Stimulated activated CD8-positive, alpha-beta memory T cell treated with anti-CD3 and anti-CD28 coated beads, Interleukin-15, amount 100 ng/mL, for 24 hours (primary cell): ENCODE results near the gene PREX1.

Source experiments
- DNase-seq: peaks from one replicate; pipeline ENCODE4 v3.0.0-alpha.2; 2020; ENCODE audit warnings: low read depth

PREX1 gene

GRCh38 chr20:48681873-48682426 lies 145.8 kb downstream of the PREX1 start:
- no peak for DNase-seq

GRCh38 chr20:48681201-48681872 lies 146.5 kb downstream of the PREX1 start:
- DNase-seq, result no peak

DNA sequence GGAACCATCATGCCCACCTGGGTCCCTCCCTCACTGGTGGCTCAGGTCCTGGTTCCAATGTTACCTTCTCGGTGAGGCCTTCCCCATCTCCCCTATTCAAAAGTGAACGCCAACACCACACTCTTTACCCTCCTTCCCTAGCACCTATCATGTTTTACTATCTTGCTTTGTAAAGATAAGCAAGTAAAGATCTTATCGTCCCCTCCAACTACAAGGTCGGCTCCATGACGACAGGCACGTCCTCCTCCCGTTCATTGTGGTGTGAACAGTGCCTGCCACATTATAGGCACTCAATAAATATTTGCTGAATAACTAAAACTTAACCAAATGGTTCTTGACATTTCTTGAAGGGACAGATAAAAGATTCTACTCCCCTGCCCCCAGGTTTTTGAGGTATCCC lies 147.1 kb downstream of the PREX1 start:
- no peak for DNase-seq

DNA sequence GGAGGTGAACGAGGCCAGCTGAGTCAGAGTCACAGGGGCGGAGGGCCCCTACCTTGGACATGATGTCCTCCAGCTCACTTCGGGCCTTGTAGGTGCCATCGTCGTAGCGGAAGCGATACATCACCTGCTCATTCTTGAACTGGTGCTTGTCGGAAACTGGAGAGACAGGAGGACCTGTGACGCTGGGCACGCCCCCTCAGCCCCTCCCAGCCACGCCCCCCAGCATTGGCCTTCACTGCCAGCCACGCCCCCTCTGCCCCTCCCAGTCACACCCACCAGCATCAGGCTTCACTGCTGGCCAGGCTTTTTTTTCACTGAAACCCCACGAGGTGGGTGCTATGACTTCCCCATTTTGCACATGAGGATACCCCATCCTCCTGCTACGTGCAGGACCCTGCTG lies 148.2 kb downstream of the PREX1 start:
- no peak for DNase-seq

DNA sequence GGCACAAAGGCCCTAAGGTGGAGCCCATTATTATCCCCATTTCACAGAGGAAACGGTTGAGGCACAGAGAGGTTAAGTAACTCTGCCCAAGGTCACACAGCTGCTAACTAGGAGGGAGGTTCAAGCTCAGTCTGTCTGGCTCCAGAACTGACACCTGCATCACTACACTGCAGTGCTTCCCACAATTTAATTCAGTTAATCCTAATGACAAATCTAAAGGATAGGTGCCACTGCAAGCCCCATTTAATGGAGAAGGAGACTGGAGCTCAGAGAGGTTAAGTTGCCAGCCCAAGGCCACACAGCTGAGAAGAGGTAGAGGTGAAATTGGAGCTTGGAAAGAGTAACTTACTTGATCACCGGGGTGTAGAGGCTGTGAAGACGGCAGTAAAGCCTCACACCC lies 148.8 kb downstream of the PREX1 start:
- no peak for DNase-seq

DNA sequence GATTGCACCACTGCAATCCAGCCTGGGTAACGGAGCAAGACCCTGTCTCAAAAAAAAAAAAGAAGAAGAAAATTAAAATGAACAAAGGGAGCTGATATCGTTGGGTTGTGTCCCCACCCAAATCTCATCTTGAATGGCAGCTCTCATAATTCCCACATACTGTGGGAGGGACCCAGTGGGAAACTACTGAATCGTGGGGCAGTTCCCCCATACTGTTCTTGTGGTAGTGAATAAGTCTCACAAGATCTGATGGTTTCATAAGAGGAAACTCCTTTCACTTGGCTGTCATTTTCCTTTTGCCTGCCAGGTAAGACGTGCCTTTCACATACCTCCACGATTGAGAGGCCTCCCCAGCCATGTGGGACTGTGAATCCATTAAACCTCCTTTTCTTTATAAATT lies 149.4 kb downstream of the PREX1 start:
- DNase-seq, result no peak

DNA sequence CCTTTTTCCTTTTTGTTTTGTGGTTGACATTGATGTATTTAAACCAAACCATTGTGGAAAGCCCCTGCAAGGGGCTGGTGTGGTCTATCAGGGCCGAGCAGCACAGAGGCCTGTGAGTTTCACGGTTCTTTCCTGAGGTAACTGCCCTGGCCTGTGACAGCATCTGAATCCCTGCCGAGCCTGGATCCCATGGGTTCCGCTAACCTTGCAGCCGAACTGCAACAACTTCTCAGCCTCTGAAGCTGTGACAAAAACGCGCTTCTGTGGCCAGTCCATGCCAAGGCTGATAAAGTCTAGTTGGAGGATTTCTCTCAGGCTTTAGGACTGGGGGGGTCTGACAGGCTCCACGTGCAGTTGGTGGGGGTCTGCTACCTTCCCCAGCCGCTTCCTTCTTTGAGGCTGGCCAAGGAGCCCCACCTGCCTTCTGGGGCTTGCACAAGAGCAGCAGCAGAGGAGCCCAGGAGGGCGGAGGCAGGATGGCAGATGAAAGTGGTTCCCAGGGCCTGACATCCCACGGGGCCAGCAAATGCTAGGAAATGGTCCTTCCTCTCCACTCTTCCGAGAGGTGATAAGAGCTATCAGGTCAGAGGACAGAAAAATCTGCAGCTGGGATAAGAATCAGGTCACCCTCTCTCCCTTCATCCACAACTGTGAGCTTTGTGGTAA lies 150.9 kb downstream of the PREX1 start:
- DNase-seq, result no peak

- DNase-seq, result no peak
Measured at GRCh38 chr20:48676125-48676524, 151.7 kb downstream of the PREX1 start.

DNA sequence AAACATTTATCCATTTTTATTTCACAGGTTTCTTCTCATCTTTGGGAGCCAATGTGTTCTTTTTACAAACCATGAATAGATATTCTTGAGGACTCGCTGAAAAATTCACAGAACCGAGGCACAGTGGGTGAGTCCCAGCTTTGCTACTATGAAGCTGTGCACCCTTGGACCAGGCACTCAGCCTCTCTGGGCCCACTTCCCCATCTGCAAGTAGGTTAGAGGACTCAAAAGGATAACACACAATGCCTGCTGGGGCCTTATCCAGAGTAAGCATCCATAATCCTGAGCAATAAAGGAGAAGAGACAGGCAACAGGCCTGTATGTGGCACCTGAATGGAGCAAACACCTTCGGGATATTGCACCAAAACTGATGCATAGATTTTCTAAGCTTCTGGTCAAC lies 153.3 kb downstream of the PREX1 start:
- no peak for DNase-seq

DNA sequence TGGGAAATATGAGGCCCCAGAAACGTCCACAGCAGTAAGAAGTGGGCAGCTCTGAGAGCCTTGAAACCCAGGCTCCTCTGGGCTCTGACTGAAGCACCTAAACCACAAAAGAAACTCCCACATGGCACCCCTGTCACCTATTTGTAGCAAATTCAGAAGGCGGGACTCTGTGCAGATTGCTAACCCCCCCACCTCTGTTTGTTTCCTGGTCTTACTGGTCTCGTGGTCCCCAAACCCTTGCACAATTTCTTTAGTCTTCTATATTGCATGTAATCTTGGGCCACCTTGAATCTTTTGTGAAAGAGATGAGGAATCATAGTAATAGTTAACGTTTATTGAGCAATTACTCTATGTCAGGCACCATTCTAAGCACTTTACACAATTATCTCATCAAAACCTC lies 154.3 kb downstream of the PREX1 start:
- no peak for DNase-seq

DNA sequence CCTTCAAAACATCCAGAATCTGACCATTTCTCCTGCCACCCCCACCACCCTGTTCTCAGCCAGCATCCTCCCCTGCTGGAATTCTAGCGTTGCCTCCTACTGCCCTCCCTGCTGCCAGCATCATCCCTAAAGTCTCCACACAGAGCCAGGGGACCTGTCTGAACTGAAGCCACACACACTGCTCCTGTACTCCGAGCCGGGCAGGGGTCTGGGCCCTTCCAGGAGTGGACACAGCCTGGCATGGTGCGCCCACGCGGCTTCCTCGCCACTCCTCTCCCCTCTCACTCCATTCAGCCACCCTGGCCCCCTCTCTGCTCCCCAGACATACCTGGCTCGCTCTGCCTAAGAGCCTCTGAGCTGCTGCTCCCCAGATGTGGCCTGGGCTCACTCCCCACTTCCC lies 155.5 kb downstream of the PREX1 start:
- DNase-seq, result no peak

DNA sequence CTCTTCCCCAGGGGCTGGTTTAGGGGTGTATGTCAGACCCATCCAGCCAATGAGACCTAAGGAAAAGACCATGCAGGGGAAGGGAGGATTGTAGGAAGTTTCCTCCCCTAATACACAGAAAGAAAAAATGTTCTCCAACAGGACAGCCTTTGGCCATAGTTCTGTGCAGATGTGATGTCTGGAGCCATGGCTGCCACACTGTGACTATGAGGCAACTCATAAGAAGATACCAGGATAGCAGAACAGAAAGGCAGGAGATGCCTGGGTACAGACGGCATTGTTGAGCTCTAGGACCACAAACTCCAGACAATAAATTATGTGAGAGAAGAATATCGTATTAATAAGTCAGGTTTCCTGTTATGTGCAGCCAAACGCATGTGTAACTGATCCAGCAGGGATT lies 156.7 kb downstream of the PREX1 start:
- DNase-seq, result no peak

GRCh38 chr20:48669946-48670605 lies 157.7 kb downstream of the PREX1 start:
- no peak for DNase-seq

DNA sequence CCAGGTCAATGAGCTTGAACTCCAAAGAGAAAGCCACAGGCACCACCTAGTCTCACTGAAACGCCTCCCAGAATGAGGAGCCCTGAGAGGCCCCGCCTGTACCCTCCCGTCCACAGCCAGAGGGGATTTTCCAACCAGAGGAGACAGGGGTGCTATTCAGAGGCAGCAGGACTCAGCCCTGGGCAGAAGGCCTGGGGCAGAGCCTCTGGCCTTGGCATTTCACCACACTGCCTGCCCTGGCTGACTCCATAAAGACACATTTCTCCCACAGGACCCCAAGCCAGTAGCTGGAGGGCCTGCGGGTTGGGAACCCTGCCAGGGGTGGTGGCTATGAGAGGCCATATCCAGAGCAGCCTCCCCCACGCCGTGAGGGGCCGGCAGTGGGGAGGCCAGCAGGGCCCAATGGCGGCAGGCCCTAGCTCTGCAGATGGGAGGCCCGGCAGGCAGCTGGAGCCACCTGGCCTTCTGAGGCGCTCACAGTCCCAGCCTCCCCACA lies 159.3 kb downstream of the PREX1 start:
- no peak for DNase-seq

GRCh38 chr20:48667889-48668413 lies 159.8 kb downstream of the PREX1 start:
- DNase-seq, result no peak

GRCh38 chr20:48667481-48667880 lies 160.3 kb downstream of the PREX1 start:
- no peak for DNase-seq

- no peak for DNase-seq
Measured at GRCh38 chr20:48665785-48666184, 162.0 kb downstream of the PREX1 start.

DNA sequence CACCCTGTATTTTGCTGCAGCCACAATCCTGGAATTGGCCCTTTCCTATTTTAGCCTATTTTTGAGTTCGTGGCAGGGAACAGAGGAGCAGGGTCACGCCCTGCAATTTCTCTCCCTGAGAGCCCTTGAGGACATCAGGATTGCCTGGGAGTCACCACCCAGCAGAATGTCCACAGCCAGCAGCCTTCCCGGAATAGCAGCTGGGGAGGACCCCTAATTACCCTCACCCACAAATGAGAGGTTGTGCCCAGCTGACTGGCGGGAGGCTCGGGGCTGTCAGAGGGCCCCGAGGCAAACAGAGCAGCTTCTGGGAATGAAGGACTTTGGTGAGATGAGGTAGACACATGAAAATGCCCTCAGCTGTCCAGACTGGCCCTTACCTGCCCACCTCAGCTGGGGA lies 165.1 kb downstream of the PREX1 start:
- no peak for DNase-seq

DNA sequence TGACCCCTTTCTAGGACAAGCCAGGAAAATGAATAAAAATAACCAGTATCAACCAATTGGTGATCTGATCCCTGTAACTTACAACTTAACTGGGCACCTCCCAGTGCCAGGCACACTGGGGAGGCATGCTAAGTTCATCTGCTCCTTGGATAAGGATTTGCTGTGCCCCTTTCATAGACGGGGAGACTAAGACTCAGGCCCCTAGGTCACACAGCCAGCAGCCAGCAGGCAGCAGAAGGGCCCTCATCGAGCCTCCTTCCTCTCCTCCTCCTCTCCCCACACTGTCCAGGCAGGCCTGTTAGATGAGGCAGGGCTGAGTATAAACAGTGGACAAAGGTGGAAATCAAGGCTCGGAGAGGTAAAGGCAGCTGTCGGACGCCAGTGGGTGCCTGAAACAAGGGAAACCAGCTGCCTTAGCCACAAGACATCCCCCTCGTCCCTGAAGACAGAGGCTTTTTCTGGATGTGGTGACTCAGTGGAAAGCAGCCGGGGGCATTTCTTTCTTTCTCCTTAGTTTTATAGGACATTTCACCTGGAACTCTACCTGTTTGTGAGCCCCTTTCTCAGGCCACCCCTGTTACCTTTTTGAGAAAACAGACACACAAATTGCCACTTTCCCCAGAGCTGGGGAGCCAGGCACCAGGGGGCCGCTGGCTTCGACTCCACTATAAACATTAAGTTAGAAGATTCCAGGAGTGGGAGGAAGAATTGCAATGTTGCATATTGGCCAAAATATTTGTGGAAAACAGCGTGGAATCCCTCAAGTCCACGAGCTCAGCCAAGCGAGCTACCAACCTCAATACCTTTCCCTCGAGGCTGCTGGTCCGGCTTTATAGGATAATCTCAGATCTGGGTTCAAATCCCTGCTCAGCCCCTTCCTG lies 166.0 kb downstream of the PREX1 start:
- DNase-seq, result no peak

GRCh38 chr20:48660788-48661187 lies 167.0 kb downstream of the PREX1 start:
- no peak for DNase-seq

GRCh38 chr20:48659858-48660257 lies 167.9 kb downstream of the PREX1 start:
- DNase-seq, result no peak

DNA sequence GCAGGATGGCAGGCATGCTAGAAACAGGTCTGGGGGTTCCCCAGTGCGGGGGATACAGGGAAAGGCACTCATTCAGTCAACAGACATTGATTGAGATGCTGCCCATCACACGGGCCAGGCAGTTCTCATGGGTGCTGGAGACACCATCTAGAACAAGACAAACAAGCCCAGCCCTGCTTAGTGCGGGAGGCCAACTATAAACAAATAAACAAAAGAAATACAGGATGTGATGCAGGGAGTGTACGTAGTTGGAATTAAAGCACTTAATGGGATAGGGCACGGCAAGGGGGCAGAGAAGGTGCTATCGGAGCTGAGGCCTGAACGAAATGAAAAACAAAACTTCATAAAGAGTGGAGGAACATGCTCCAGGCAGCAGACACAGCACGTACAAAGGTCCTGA lies 169.3 kb downstream of the PREX1 start:
- DNase-seq, result no peak
